ENCODE measurements around the gene TMEM238.

TMEM238 gene

GRCh38 chr19:55384131-55384919, at the start of gene TMEM238:
Gene TMEM238 (minus strand): TSS chr19:55384292. CDS start chr19:55384259, 33 bp downstream.
- Histone ChIP-seq H3F3A (ENCODE audit: control insufficient read depth, insufficient read depth) (peaks cover 45% of the 10 kb centered on the region), H3K4me2 (ENCODE audit: low read length) (peak within 1 kb of the TSS; percentile 99), H3K27me3 (ENCODE audit: control insufficient read depth, low read length) (peaks cover 3% of the 10 kb centered on the region; the same call in 1 of the 2 replicates), H3K4me1 (ENCODE audit: control insufficient read depth, low read length) (peaks cover 51% of the 10 kb centered on the region), H3K36me3 (ENCODE audit: control insufficient read depth, low read length) (peaks cover 44% of the 10 kb centered on the region), H3K27ac (ENCODE audit: low read depth, low read length) (peak within 1 kb of the TSS; percentile 97), H4K20me1 (ENCODE audit: control insufficient read depth, insufficient read depth, low read depth, low read length) (peaks cover 29% of the 10 kb centered on the region), H3K9me2 (replicated peaks; ENCODE audit: control insufficient read depth, low read length) (no peaks in the 10 kb centered on the region), H3K79me2 (ENCODE audit: control insufficient read depth, low read length) (peaks cover 60% of the 10 kb centered on the region), H3K9me3 (ENCODE audit: control insufficient read depth, insufficient read depth, low read length) (no peaks in the 10 kb centered on the region), H3K4me3 (ENCODE audit: low read length) (peak within 1 kb of the TSS; percentile 99)
- TF ChIP-seq EZH2phosphoT487 (IDR thresholded peaks at IDR 0.05; ENCODE audit: borderline replicate concordance, low read length) = no peak
- no peak for TF ChIP-seq CTCF (IDR thresholded peaks at IDR 0.05; ENCODE audit: low read depth, low read length, poor library complexity, severe bottlenecking)

- Histone ChIP-seq H3K9me2 (replicated peaks; ENCODE audit: control insufficient read depth, low read length) (no peaks in the 10 kb centered on the region), H3K79me2 (ENCODE audit: control insufficient read depth, low read length) (no peaks in the 10 kb centered on the region), H3K4me1 (ENCODE audit: control insufficient read depth, low read length) (no peaks in the 10 kb centered on the region), H3K36me3 (ENCODE audit: control insufficient read depth, low read length) (no peaks in the 10 kb centered on the region), H3K9me3 (ENCODE audit: control insufficient read depth, insufficient read depth, low read length) (no peaks in the 10 kb centered on the region), H3K4me2 (ENCODE audit: low read length) (no peak overlapping the region), H3K27me3 (ENCODE audit: control insufficient read depth, low read length) (no peaks in the 10 kb centered on the region), H3F3A (ENCODE audit: control insufficient read depth, insufficient read depth) (no peaks in the 10 kb centered on the region), H4K20me1 (ENCODE audit: control insufficient read depth, insufficient read depth, low read depth, low read length) (no peaks in the 10 kb centered on the region), H3K27ac (ENCODE audit: low read depth, low read length) (no peak overlapping the region), H3K4me3 (ENCODE audit: low read length) (no peak overlapping the region)
- no peak for TF ChIP-seq EZH2phosphoT487 (IDR thresholded peaks at IDR 0.05; ENCODE audit: borderline replicate concordance, low read length)
- no peak for TF ChIP-seq CTCF (IDR thresholded peaks at IDR 0.05; ENCODE audit: low read depth, low read length, poor library complexity, severe bottlenecking)
Observed at GRCh38 chr19:55433292-55433691, 49.2 kb upstream of the TMEM238 start.

GRCh38 chr19:55432241-55432959, 48.3 kb upstream of the TMEM238 start:
- TF ChIP-seq EZH2phosphoT487 (IDR thresholded peaks at IDR 0.05; ENCODE audit: borderline replicate concordance, low read length) = no peak
- no peaks in the 10 kb centered on the region for H3K9me3 ChIP-seq (ENCODE audit: control insufficient read depth, insufficient read depth, low read length)
- no peaks in the 10 kb centered on the region for H3F3A ChIP-seq (ENCODE audit: control insufficient read depth, insufficient read depth)
- no peaks in the 10 kb centered on the region for H3K27me3 ChIP-seq (ENCODE audit: control insufficient read depth, low read length)
- no peaks in the 10 kb centered on the region for H3K4me1 ChIP-seq (ENCODE audit: control insufficient read depth, low read length)
- no peak overlapping the region for H3K27ac ChIP-seq (ENCODE audit: low read depth, low read length)
- H3K4me2 ChIP-seq (ENCODE audit: low read length) = no peak overlapping the region
- H3K79me2 ChIP-seq (ENCODE audit: control insufficient read depth, low read length) = no peaks in the 10 kb centered on the region
- no peaks in the 10 kb centered on the region for H3K9me2 ChIP-seq (replicated peaks; ENCODE audit: control insufficient read depth, low read length)
- no peak overlapping the region for H3K4me3 ChIP-seq (ENCODE audit: low read length)
- no peaks in the 10 kb centered on the region for H3K36me3 ChIP-seq (ENCODE audit: control insufficient read depth, low read length)
- H4K20me1 ChIP-seq (ENCODE audit: control insufficient read depth, insufficient read depth, low read depth, low read length) = no peaks in the 10 kb centered on the region

- Histone ChIP-seq H3F3A (ENCODE audit: control insufficient read depth, insufficient read depth) (no peaks in the 10 kb centered on the region), H3K27ac (ENCODE audit: low read depth, low read length) (no peak overlapping the region), H3K79me2 (ENCODE audit: control insufficient read depth, low read length) (no peaks in the 10 kb centered on the region), H3K36me3 (ENCODE audit: control insufficient read depth, low read length) (no peaks in the 10 kb centered on the region), H3K9me2 (replicated peaks; ENCODE audit: control insufficient read depth, low read length) (no peaks in the 10 kb centered on the region), H3K27me3 (ENCODE audit: control insufficient read depth, low read length) (no peaks in the 10 kb centered on the region), H3K4me3 (ENCODE audit: low read length) (no peak overlapping the region), H3K4me1 (ENCODE audit: control insufficient read depth, low read length) (no peaks in the 10 kb centered on the region), H3K9me3 (ENCODE audit: control insufficient read depth, insufficient read depth, low read length) (no peaks in the 10 kb centered on the region), H3K4me2 (ENCODE audit: low read length) (no peak overlapping the region), H4K20me1 (ENCODE audit: control insufficient read depth, insufficient read depth, low read depth, low read length) (no peaks in the 10 kb centered on the region)
- TF ChIP-seq EZH2phosphoT487 (IDR thresholded peaks at IDR 0.05; ENCODE audit: borderline replicate concordance, low read length) (no peak), CTCF (IDR thresholded peaks at IDR 0.05; ENCODE audit: low read depth, low read length, poor library complexity, severe bottlenecking) (no peak)
Observed at GRCh38 chr19:55431183-55431582, 47.1 kb upstream of the TMEM238 start.

Data from DOHH2 (cell line).